ENCODE measurements around the gene CCDC74A.
"Not testable (repeated sequence)": the region's sequence is repeated elsewhere in the genome, so short reads cannot be mapped to it uniquely, and the experiment has no call there.

Gene CCDC74A

GRCh38 chr2:131552871-131553270 is 25.2 kb downstream of the CCDC74A start:
- Mint-ChIP-seq H3K4me3 (no peak overlapping the region), H3K27ac (no peak overlapping the region), H3K36me3 (ENCODE audit: low read depth) (no peaks in the 10 kb centered on the region), H3K4me1 (no peaks in the 10 kb centered on the region), H3K9me3 (no peaks in the 10 kb centered on the region), H3K27me3 (ENCODE audit: low read depth) (peaks cover 8% of the 10 kb centered on the region)
- TF ChIP-seq CTCF (IDR thresholded peaks at IDR 0.05; ENCODE audit: unreplicated experiment in 3 of 3), result no peak

DNA sequence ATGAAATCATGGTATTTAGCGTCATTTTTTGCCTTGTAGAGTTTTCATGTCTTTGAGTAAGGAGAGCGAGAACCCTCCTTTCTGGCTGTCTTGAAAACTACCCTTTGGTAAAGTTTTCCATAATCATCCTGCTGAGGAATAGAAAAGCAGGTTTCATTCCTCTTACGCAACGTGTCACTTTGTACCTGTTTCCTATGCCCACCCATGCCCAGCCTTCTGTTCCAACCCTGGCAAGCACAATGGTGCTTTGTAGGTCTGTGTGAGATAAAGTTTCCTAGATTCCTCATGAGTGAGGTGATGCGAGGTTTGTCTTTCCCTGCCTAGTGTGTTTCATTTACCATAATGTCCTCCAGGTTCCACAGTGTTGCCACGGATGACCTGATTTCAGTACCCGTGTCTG is 29.3 kb downstream of the CCDC74A start:
- Mint-ChIP-seq H3K4me3 (no peak overlapping the region), H3K36me3 (ENCODE audit: low read depth) (no peaks in the 10 kb centered on the region), H3K4me1 (no peaks in the 10 kb centered on the region), H3K9me3 (no peaks in the 10 kb centered on the region), H3K27ac (no peak overlapping the region), H3K27me3 (ENCODE audit: low read depth) (peaks cover 12% of the 10 kb centered on the region)
- TF ChIP-seq CTCF (IDR thresholded peaks at IDR 0.05; ENCODE audit: unreplicated experiment in 3 of 3), result no peak

DNA sequence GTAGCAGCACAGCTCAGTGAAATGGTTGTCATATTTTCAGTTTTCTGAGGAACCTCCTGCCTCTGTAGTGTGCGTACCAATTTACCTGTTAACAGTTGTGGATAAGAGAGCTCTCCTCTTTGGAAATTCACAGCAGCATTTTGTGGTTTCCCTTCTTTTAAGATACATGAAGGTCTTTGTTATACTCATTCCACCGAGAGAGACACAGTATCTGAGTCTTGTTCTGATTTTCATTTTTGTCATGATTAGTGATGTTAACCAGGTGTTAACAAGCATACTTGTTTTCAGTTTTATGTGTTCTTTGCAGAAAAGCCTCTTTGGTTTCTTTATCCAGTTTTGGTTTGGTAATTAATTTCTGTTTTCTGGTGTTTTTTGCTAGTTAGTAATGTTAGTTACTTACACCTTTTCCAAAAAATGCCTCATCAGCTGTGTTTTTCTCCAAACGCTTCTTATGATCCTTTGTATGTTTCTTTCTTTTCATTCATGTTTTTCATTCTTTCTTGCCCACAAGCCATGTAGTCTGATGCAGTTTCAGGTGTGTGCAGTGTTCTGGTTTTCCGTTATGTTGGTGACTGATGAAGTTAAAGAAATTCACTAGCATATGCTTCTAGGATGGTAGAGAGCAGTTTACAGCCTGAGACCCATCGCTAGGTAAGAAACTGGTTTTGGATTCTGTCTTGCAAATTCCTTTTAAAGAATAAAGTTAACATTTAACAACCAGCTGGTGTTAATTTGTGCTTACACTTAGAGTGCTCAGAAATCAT is 30.1 kb downstream of the CCDC74A start:
- Mint-ChIP-seq H3K36me3 (ENCODE audit: low read depth) (no peaks in the 10 kb centered on the region), H3K9me3 (no peaks in the 10 kb centered on the region), H3K4me1 (no peaks in the 10 kb centered on the region), H3K4me3 (no peak overlapping the region), H3K27ac (no peak overlapping the region), H3K27me3 (ENCODE audit: low read depth) (peaks cover 12% of the 10 kb centered on the region)
- TF ChIP-seq CTCF (IDR thresholded peaks at IDR 0.05; ENCODE audit: unreplicated experiment in 3 of 3), result no peak

- Mint-ChIP-seq H3K4me1 (no peaks in the 10 kb centered on the region), H3K36me3 (ENCODE audit: low read depth) (no peaks in the 10 kb centered on the region), H3K4me3 (no peak overlapping the region), H3K9me3 (no peaks in the 10 kb centered on the region), H3K27me3 (ENCODE audit: low read depth) (no peaks in the 10 kb centered on the region), H3K27ac (no peak overlapping the region)
- TF ChIP-seq CTCF (IDR thresholded peaks at IDR 0.05; ENCODE audit: unreplicated experiment in 3 of 3), result no peak
These were observed 38.7 kb downstream of the CCDC74A start for GRCh38 chr2:131566371-131566770.

GRCh38 chr2:131567891-131568290 is 40.2 kb downstream of the CCDC74A start:
- H3K36me3 Mint-ChIP-seq (ENCODE audit: low read depth), result no peaks in the 10 kb centered on the region
- no peak for TF ChIP-seq CTCF (IDR thresholded peaks at IDR 0.05; ENCODE audit: unreplicated experiment in 3 of 3)
- no peak overlapping the region for H3K27ac Mint-ChIP-seq
- H3K9me3 Mint-ChIP-seq, result no peaks in the 10 kb centered on the region
- no peak overlapping the region for H3K4me3 Mint-ChIP-seq
- peaks cover 4% of the 10 kb centered on the region for H3K27me3 Mint-ChIP-seq (ENCODE audit: low read depth)
- H3K4me1 Mint-ChIP-seq, result no peaks in the 10 kb centered on the region

GRCh38 chr2:131568401-131568800 is 40.7 kb downstream of the CCDC74A start:
- not testable (repeated sequence) for H3K36me3 Mint-ChIP-seq (ENCODE audit: low read depth); H3K4me1 Mint-ChIP-seq; H3K27me3 Mint-ChIP-seq (ENCODE audit: low read depth); H3K9me3 Mint-ChIP-seq; H3K4me3 Mint-ChIP-seq; H3K27ac Mint-ChIP-seq

All from nephron (organoid).